Gastrocnemius medialis (tissue), 4 donors: ENCODE data around the gene SND1. TPM values are rescaled to one million over a fixed set of nuclear protein-coding genes. Genes with fewer than 3 reads are reported as not detected.

Experiments
- ATAC-seq, 2 donors: fragments of 150-250 bp; one replicate each; pipeline ENCODE4 v1.9.1; 2016
- DNase-seq, 2 donors: peaks; one replicate each; pipeline ENCODE4 v3.0.0-alpha.2; 2019
- H3K27ac ChIP-seq, 4 donors: fragments of 200-600 bp; sonication (generic); 1 replicate in 1 of 4; 2 replicates in 3 of 4; pipeline ENCODE4 v1.5.1; 2016 to 2018; ENCODE audit warnings: mild to moderate bottlenecking in 2 of 4, moderate library complexity in 1 of 4
- H3K27me3 ChIP-seq, 3 donors: fragments of 200-600 bp; sonication (generic) in 2 of 3; 1 replicate in 1 of 3; 2 replicates in 2 of 3; pipeline versions ENCODE4 v1.5.1 to v1.6.0; 2016 to 2019; ENCODE audit warnings: mild to moderate bottlenecking in 1 of 3, moderate library complexity in 1 of 3
- H3K36me3 ChIP-seq, 2 donors: fragments of 200-600 bp; sonication (generic) in 1 of 2; one replicate each; pipeline ENCODE4 v1.5.1; 2017 to 2018
- H3K4me1 ChIP-seq, 2 donors: fragments of 200-600 bp; sonication (generic) in 1 of 2; one replicate each; pipeline ENCODE4 v1.5.1; 2016 to 2017; ENCODE audit warnings: mild to moderate bottlenecking in 2 of 2
- H3K4me3 ChIP-seq, 4 donors: fragments of 200-600 bp; sonication (generic) in 3 of 4; 1 replicate in 1 of 4; 2 replicates in 3 of 4; pipeline ENCODE4 v1.5.1; 2016 to 2019; ENCODE audit warnings: mild to moderate bottlenecking in 2 of 4
- H3K9me3 ChIP-seq, 3 donors: fragments of 200-600 bp; sonication (generic) in 2 of 3; 1 replicate in 1 of 3; 2 replicates in 2 of 3; pipeline ENCODE4 v1.5.1; 2016 to 2019
- CTCF ChIP-seq, 5 experiments: fragments of 450-650 bp in 3 of 5; fragments of 200-600 bp in 2 of 5; sonication (generic) in 2 of 5; IDR thresholded peaks in 4 of 5; conservative IDR thresholded peaks in 1 of 5; 1 replicate in 4 of 5; 2 replicates in 1 of 5; pipeline ENCODE4 v1.5.1; 2016 to 2019; ENCODE audit warnings: antibody characterized with exemption in 5 of 5, mild to moderate bottlenecking in 3 of 5, moderate library complexity in 3 of 5
- POLR2A ChIP-seq, 2 donors: fragments of 450-650 bp; IDR thresholded peaks; one replicate each; pipeline ENCODE4 v1.6.1; 2017; ENCODE audit warnings: antibody characterized with exemption in 2 of 2, mild to moderate bottlenecking in 2 of 2, moderate library complexity in 2 of 2
- in situ Hi-C, 4 donors: fragments of 200-750 bp; cut with MboI; loops; one replicate each; pipeline versions ENCODE4 v1.15.0 to v1.8.0; 2017; ENCODE audit warnings: low sequenced_read_pairs in 4 of 4
- intact Hi-C: fragments of 100-400 bp; cut with DNase I; formaldehyde crosslinking; loops from one replicate; pipeline ENCODE4 v1.15.1; 2023; ENCODE audit warnings: low total_unique reads
- total RNA-seq, 4 donors: library from RNA; depleted of rRNA; stranded (reverse); fragments of >200 nt; gene quantifications; one replicate each; pipeline versions ENCODE4 v1.1.0 to v1.2.3, GENCODE V29; 2016

The SND1 gene
- total RNA-seq, 4 donors from 2014 or later: 30.4 to 73.0 (median 50.3) TPM

- Histone ChIP-seq H3K4me3 (no peak overlapping the region), H3K9me3 (no peaks in the 10 kb centered on the region), H3K36me3 (peaks cover 0 to 7% of the 10 kb centered on the region in 2 donors), H3K27ac (no peak overlapping the region), H3K27me3 (no peaks in the 10 kb centered on the region), H3K4me1 (peaks cover 0 to 4% of the 10 kb centered on the region in 2 donors)
- TF ChIP-seq POLR2A (IDR thresholded peaks at IDR 0.05): no peak
- TF ChIP-seq CTCF (IDR thresholded peaks at IDR 0.05 in 4 of 5, conservative IDR thresholded peaks at IDR 0.05 in 1 of 5): no peak
- in situ Hi-C loops (loop anchor here in 3 of 4 donors (5.0 to 10.0 kb wide), 3 partner anchors 492 to 499 kb away; no protein-coding TSS in a partner anchor), intact Hi-C loops (no loop called here)
- ATAC-seq (no peak), DNase-seq (no peak)
These were observed 61.0 kb downstream of the SND1 start for GRCh38 chr7:127713006-127713405.

- in situ Hi-C loops: loop anchor here in 3 of 4 donors (5.0 to 10.0 kb wide), 3 partner anchors 491 to 499 kb away; no protein-coding TSS in a partner anchor
- peaks cover 0 to 4% of the 10 kb centered on the region in 2 donors for H3K4me1 ChIP-seq
- H3K9me3 ChIP-seq: no peaks in the 10 kb centered on the region
- TF ChIP-seq CTCF (IDR thresholded peaks at IDR 0.05 in 4 of 5, conservative IDR thresholded peaks at IDR 0.05 in 1 of 5) (no peak), POLR2A (IDR thresholded peaks at IDR 0.05) (no peak)
- DNase-seq: no peak
- no peak overlapping the region for H3K27ac ChIP-seq
- intact Hi-C loops: no loop called here
- no peak overlapping the region for H3K4me3 ChIP-seq
- no peaks in the 10 kb centered on the region for H3K27me3 ChIP-seq
- H3K36me3 ChIP-seq: peaks cover 0 to 7% of the 10 kb centered on the region in 2 donors
- no peak for ATAC-seq
These were observed 61.8 kb downstream of the SND1 start for GRCh38 chr7:127713758-127714157.

GRCh38 chr7:127715272-127715671, 63.3 kb downstream of the SND1 start:
- no peaks in the 10 kb centered on the region for H3K9me3 ChIP-seq
- no peak overlapping the region for H3K4me3 ChIP-seq
- intact Hi-C loops (no loop called here), in situ Hi-C loops (loop anchor here in 1 of 4 donors (10.0 kb wide), 1 partner anchor 490 kb away; no protein-coding TSS in a partner anchor)
- peaks cover 0 to 7% of the 10 kb centered on the region in 2 donors for H3K36me3 ChIP-seq
- H3K27ac ChIP-seq: no peak overlapping the region
- TF ChIP-seq POLR2A (IDR thresholded peaks at IDR 0.05) (no peak), CTCF (IDR thresholded peaks at IDR 0.05 in 4 of 5, conservative IDR thresholded peaks at IDR 0.05 in 1 of 5) (no peak)
- DNase-seq (no peak), ATAC-seq (no peak)
- peaks cover 0 to 4% of the 10 kb centered on the region in 2 donors for H3K4me1 ChIP-seq
- no peaks in the 10 kb centered on the region for H3K27me3 ChIP-seq

- in situ Hi-C loops (loop anchor here in 1 of 4 donors (10.0 kb wide), 1 partner anchor 489 kb away; no protein-coding TSS in a partner anchor), intact Hi-C loops (no loop called here)
- TF ChIP-seq CTCF (IDR thresholded peaks at IDR 0.05 in 4 of 5, conservative IDR thresholded peaks at IDR 0.05 in 1 of 5) (no peak), POLR2A (IDR thresholded peaks at IDR 0.05) (no peak)
- peaks cover 0 to 4% of the 10 kb centered on the region in 2 donors for H3K4me1 ChIP-seq
- H3K9me3 ChIP-seq: no peaks in the 10 kb centered on the region
- no peak for ATAC-seq
- no peak overlapping the region for H3K27ac ChIP-seq
- no peak overlapping the region for H3K4me3 ChIP-seq
- H3K36me3 ChIP-seq: peaks cover 0 to 6% of the 10 kb centered on the region in 2 donors
- H3K27me3 ChIP-seq: no peaks in the 10 kb centered on the region
- DNase-seq: no peak
These were observed 63.9 kb downstream of the SND1 start for GRCh38 chr7:127715901-127716300.
